MG63 (cell line): ENCODE data around the gene SDS. TPM values are rescaled to one million over a fixed set of nuclear protein-coding genes. Genes with fewer than 3 reads are reported as not detected.

Experiments used
- DNase-seq: peaks from one replicate; pipeline ENCODE4 v3.0.0-alpha.2; 2020
- H3K27me3 ChIP-seq: fragments of 250-450 bp; sonication (Bioruptor Pico); 2 replicates; pipeline ENCODE4 v1.5.1; 2020; ENCODE audit warnings: mild to moderate bottlenecking, moderate library complexity
- H3K36me3 ChIP-seq: fragments of 250-450 bp; sonication (Bioruptor Pico); 2 replicates; pipeline ENCODE4 v1.5.1; 2020; ENCODE audit warnings: mild to moderate bottlenecking, moderate library complexity
- H3K4me3 ChIP-seq: fragments of 250-450 bp; sonication (Bioruptor Pico); 2 replicates; pipeline ENCODE4 v1.5.1; 2020; ENCODE audit warnings: mild to moderate bottlenecking, moderate library complexity
- H3K9me3 ChIP-seq: fragments of 250-450 bp; sonication (Bioruptor Pico); 2 replicates; pipeline ENCODE4 v1.5.1; 2020; ENCODE audit warnings: mild to moderate bottlenecking, moderate library complexity
- total RNA-seq: library from RNA; depleted of rRNA; stranded (reverse); fragments of >200 nt; shearing (Covaris generic); gene quantifications from 2 replicates; pipeline ENCODE4 v1.2.3, GENCODE V29; 2014; ENCODE audit warnings: low replicate concordance

Gene SDS
- total RNA-seq, 1 experiment from 2014 or later: not detected

DNA sequence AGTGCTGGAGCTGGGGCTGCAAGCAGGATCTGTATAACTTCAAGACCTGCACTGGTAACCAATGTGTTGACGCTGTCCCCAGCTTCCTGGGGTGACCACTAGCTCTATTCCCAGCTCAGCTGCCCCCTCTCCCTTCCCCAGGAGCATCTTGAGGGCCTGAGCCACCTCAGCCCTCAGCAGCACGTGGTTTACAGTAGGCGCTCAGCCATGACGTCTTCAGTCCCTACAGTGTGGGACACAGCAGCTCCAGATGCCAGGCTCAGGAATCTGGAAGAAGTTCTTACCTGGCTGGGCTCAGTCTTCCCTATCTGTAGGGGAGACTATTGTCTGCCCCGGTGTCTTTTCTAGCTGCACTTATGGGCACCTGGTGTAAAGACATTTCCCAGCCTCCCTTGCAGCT lies 8.6 kb downstream of the SDS start:
- H3K4me3 ChIP-seq: no peak overlapping the region
- H3K9me3 ChIP-seq: no peaks in the 10 kb centered on the region
- H3K27me3 ChIP-seq: no peaks in the 10 kb centered on the region
- no peaks in the 10 kb centered on the region for H3K36me3 ChIP-seq
- DNase-seq: no peak

DNA sequence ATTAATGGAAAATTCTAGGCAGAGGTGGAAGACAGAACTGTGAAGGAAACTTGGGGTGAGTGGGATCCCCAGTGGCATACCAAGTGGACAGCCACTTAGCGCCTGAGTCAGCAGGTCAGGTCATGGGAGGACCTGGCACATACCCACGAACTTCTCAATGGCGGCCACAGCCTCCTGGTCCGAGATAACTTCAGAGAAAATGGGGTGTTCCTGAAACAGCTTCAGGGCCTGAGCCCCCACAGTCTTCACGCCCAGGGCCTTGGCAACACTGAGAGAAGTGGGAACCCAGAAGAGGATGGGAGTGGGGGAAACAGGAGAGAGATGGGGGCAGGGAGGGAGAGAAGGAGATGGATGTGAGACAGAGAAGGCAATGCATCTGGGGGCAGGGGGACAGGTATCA lies 9.9 kb downstream of the SDS start:
- DNase-seq: no peak
- Histone ChIP-seq H3K36me3 (no peaks in the 10 kb centered on the region), H3K9me3 (no peaks in the 10 kb centered on the region), H3K27me3 (no peaks in the 10 kb centered on the region), H3K4me3 (no peak overlapping the region)

GRCh38 chr12:113392988-113393579 lies 10.6 kb downstream of the SDS start:
- Histone ChIP-seq H3K27me3 (no peaks in the 10 kb centered on the region), H3K9me3 (no peaks in the 10 kb centered on the region), H3K4me3 (no peak overlapping the region), H3K36me3 (no peaks in the 10 kb centered on the region)
- peak; percentile 18 for DNase-seq

DNA sequence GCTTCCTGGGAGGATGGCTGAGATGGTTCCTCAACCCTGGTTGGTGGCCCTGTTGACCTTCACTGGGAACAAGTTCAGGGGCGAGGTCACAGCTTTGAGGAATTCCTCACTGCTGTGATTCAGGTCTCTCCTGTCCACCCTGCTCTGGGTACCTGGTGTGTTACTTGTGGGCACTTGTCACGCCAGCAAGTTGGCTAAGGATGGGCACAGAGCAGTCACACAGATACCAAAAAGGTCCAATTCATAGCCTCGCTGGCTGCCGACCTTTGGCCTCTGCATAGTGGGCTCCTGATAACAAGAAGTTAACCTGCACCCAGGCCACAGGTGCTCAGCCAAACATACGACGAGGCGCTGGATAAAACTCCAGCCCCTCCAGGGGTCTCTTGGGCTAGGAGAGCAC lies 11.2 kb downstream of the SDS start:
- no peak for DNase-seq
- Histone ChIP-seq H3K4me3 (no peak overlapping the region), H3K27me3 (no peaks in the 10 kb centered on the region), H3K36me3 (no peaks in the 10 kb centered on the region), H3K9me3 (no peaks in the 10 kb centered on the region)

DNA sequence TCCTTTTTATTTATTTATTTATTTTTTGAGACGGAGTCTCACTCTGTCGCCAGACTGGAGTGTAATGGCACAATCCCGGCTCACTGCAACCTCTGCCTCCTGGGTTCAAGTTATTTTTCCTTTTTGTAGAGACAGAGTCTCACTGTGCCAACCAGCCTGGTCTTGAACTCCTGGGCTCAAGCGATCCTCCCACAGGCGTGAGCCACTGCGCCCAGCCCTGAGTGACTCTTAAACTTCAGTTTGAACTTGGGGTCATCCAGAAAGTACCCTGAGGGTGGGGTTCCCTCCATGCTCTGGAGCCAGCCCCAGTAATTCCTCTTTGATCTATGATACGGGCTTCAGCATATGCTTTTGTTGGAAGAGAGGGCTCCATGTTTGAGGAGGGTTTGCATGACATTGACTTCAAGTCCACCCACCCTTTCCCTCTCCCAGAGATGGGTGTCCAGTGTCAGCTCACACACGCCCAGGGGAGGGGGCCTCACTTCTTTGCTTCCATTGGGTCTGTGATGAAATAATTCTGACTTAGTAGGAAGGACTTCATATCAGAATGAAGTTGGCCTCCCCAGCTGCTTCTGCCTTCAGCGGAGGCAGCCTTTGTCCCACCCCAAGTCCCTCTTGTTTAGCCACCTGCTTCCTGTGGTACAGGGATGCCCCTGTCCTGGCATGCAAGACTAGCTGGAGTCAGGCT lies 11.9 kb downstream of the SDS start:
- no peaks in the 10 kb centered on the region for H3K9me3 ChIP-seq
- DNase-seq: no peak
- no peak overlapping the region for H3K4me3 ChIP-seq
- no peaks in the 10 kb centered on the region for H3K27me3 ChIP-seq
- H3K36me3 ChIP-seq: no peaks in the 10 kb centered on the region

DNA sequence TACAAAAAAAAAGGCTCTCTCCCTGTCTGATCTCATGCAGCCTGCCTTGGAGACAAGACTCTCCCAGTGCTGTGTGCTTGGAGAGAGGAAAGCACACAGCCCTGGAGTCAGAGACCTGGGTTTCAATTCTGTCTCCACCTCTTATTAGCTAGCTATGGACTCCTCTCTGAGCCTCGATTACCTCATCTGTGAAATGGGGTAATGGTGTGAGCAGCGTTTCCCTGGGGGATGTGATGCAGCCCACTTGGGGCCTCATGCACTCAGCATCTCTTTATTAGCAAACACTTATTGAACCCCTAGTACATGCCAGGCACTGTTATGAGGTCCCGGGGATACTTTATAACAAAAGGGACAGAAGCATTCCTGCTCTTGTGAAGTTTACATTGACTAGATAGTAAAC lies 12.5 kb downstream of the SDS start:
- H3K9me3 ChIP-seq: no peaks in the 10 kb centered on the region

GRCh38 chr12:113390064-113391043 lies 13.3 kb downstream of the SDS start:
- Histone ChIP-seq H3K4me3 (no peak overlapping the region), H3K9me3 (no peaks in the 10 kb centered on the region), H3K36me3 (no peaks in the 10 kb centered on the region), H3K27me3 (no peaks in the 10 kb centered on the region)
- DNase-seq: no peak

More for the DNA sequence above, 12.5 kb downstream of the SDS start:
- H3K4me3 ChIP-seq: no peak overlapping the region
- DNase-seq: no peak
- no peaks in the 10 kb centered on the region for H3K27me3 ChIP-seq
- H3K36me3 ChIP-seq: no peaks in the 10 kb centered on the region

- no peaks in the 10 kb centered on the region for H3K27me3 ChIP-seq
- no peaks in the 10 kb centered on the region for H3K9me3 ChIP-seq
- DNase-seq: no peak
- H3K36me3 ChIP-seq: no peaks in the 10 kb centered on the region; the same call in 1 of the 2 replicates
- no peak overlapping the region for H3K4me3 ChIP-seq
These were observed 15.3 kb downstream of the SDS start for GRCh38 chr12:113388351-113388750.

DNA sequence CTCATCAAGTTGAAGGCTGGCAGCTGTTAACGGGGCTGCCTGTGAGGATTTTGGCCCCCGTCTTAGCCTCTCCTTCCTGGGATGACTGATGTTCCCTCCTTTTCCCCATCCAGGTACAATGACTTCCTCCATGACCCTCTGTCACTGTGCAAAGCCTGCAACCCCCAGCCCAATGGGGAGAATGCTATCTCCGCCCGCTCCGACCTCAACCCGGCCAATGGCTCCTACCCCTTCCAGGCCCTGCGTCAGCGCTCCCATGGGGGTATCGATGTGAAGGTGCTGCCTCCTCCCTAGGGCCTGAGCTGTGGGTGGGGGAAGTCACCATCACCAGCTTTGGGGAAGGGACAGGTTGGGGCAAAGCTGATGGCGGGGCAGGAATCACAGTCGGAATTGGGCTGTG lies 16.1 kb downstream of the SDS start:
- H3K27me3 ChIP-seq: no peaks in the 10 kb centered on the region
- no peak for DNase-seq
- no peaks in the 10 kb centered on the region for H3K9me3 ChIP-seq
- H3K36me3 ChIP-seq: no peaks in the 10 kb centered on the region; the same call in 1 of the 2 replicates
- no peak overlapping the region for H3K4me3 ChIP-seq

DNA sequence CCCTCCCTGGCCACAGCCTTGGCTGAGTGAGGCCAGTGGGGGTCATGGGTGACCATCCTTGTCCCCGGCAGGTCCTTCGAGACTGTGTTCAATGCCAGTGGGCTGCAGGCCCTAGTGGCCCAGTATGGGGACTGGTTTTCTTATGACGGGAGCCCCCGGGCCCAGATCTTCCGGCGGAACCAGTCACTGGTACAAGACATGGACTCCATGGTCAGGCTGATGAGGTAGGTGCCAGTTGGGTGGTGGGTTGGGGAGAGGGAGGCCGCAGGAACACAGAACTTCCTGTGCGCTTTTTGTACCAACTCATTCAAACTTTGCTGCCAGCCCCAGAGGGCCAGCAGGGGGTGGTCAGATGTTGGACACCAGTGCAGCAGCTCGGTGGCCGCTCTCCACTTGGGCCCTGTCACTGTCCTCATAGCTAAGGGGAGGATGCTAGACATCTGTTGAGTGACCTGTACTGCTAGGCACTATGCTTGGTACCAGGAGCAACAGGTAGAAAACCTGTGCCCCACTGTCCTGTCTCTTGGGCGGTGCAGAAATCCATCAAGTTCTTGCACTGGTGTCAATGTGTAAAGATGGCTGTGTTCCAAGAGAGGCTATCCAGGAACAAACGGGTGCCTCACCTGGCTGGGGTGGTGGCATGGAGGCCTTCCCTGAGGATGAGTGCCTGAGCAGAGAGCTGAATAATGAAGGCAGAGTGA lies 16.7 kb downstream of the SDS start:
- DNase-seq: no peak
- H3K4me3 ChIP-seq: no peak overlapping the region
- H3K27me3 ChIP-seq: no peaks in the 10 kb centered on the region
- no peaks in the 10 kb centered on the region; the same call in 1 of the 2 replicates for H3K36me3 ChIP-seq
- H3K9me3 ChIP-seq: no peaks in the 10 kb centered on the region

- Histone ChIP-seq H3K9me3 (no peaks in the 10 kb centered on the region), H3K4me3 (no peak overlapping the region), H3K27me3 (no peaks in the 10 kb centered on the region), H3K36me3 (no peaks in the 10 kb centered on the region; the same call in 1 of the 2 replicates)
- no peak for DNase-seq
These were observed 18.3 kb downstream of the SDS start for GRCh38 chr12:113385282-113385882.

DNA sequence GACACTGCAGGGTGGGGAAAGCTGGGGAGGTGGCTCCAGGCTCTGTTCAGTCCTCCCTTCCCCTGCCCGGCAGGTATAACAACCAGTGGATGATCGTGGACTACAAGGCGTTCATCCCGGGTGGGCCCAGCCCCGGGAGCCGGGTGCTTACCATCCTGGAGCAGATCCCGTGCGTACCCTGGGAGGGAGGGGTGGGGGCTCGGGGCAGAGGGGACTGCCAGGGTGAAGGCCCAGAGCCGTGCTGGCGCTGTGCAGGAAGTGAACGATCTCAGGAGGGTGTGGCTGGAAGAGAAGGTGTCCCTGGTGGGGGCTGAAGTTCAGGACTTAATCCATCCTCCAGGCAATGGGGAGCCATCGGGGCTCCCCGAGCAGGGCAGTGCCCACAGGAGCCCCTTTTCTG lies 18.9 kb downstream of the SDS start:
- no peak for DNase-seq
- Histone ChIP-seq H3K36me3 (no peaks in the 10 kb centered on the region; the same call in 1 of the 2 replicates), H3K4me3 (no peak overlapping the region), H3K9me3 (no peaks in the 10 kb centered on the region), H3K27me3 (no peaks in the 10 kb centered on the region)

DNA sequence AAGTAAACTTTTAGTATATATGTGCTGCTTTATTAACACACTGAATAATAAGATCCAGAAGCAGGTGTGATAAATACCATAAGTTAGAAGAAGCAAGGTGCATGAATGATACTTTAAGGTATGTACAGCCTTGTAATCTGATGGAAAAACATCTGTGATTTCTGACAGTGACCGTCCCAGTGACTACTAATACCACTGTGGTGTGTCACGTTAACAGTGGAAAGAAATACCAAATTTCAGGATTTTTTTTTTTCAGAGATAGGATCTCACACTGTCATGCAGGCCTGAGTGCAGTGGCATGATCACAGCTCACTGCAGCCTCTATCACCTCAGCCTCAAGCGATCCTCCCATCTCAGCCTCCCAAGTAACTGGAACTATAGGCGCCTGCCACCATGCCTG lies 21.5 kb downstream of the SDS start:
- DNase-seq: no peak
- H3K9me3 ChIP-seq: no peaks in the 10 kb centered on the region
- H3K36me3 ChIP-seq: no peaks in the 10 kb centered on the region; the same call in 1 of the 2 replicates
- no peak overlapping the region for H3K4me3 ChIP-seq
- H3K27me3 ChIP-seq: no peaks in the 10 kb centered on the region

DNA sequence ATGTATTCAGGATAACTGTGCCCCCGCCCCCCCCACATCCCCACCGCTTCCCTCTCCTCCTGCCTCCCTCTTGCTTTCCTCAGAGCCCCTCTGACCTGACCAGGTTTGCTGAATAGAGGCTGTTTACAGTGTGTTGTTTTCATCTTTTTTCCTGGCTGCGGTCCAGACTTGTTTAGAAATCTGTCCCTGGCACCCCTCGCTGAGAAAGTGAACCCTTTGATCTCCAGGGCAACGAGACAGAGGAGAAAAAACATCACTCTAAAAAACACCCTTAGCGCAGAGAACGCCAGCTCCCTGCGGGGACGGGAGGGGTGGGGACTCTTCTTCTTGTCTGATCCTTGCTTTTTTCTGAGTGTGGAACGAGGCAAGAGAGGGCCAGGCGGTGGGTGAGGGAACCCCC lies 22.5 kb downstream of the SDS start:
- no peak for DNase-seq
- Histone ChIP-seq H3K36me3 (peaks cover 2% of the 10 kb centered on the region; the same call in 1 of the 2 replicates), H3K4me3 (no peak overlapping the region), H3K27me3 (no peaks in the 10 kb centered on the region), H3K9me3 (no peaks in the 10 kb centered on the region)

GRCh38 chr12:113378291-113378690 lies 25.4 kb downstream of the SDS start:
- no peak overlapping the region for H3K4me3 ChIP-seq
- H3K9me3 ChIP-seq: no peaks in the 10 kb centered on the region
- H3K27me3 ChIP-seq: no peaks in the 10 kb centered on the region
- DNase-seq: no peak
- peaks cover 15% of the 10 kb centered on the region for H3K36me3 ChIP-seq

- Histone ChIP-seq H3K36me3 (peaks cover 15% of the 10 kb centered on the region; the same call in 1 of the 2 replicates), H3K4me3 (no peak overlapping the region), H3K27me3 (no peaks in the 10 kb centered on the region), H3K9me3 (no peaks in the 10 kb centered on the region)
- no peak for DNase-seq
These were observed 28.8 kb downstream of the SDS start for GRCh38 chr12:113374823-113375428.
